ENCODE results near the gene OGT. TPM values are rescaled to one million over a fixed set of nuclear protein-coding genes. Genes with fewer than 3 reads are reported as not detected.

The OGT gene
- 108 and 116 TPM in 2 replicates for total RNA-seq (2021)
- long read RNA-seq, full-length matches to known transcripts = 46 of 74 reads
- long read RNA-seq, partial matches to known transcripts = 18 of 74 reads
- long read RNA-seq, other reads (novel, unspliced or antisense) = 10 of 74 reads

- DNase-seq = peak; percentile 95
- peak within 1 kb of the TSS; percentile 83 for H2BK5ac ChIP-seq (ENCODE audit: insufficient read length, low read length)
- H3K4ac ChIP-seq (ENCODE audit: low read depth, low read length) = no peak within 1 kb of the TSS
- H2BK12ac ChIP-seq (ENCODE audit: insufficient read length, low read depth, low read length) = no peak within 1 kb of the TSS
- H3K9me3 ChIP-seq (ENCODE audit: control insufficient read depth, low read depth, low read length) = peaks cover 36% of the 10 kb centered on the region
- peak within 1 kb of the TSS; percentile 94 for H3K9ac ChIP-seq (ENCODE audit: extremely low read depth, insufficient read length, low read length)
- peak within 1 kb of the TSS; percentile 65 for H3K18ac ChIP-seq (ENCODE audit: insufficient read length, low read depth, low read length)
- H3K4me1 ChIP-seq (ENCODE audit: insufficient read depth, low read length) = no peaks in the 10 kb centered on the region; the same call in none of the 2 replicates
- H3K14ac ChIP-seq (ENCODE audit: insufficient read depth, low read length) = peak within 1 kb of the TSS; percentile 76
- peaks cover 10 to 24% of the 10 kb centered on the region in 2 experiments for H3K4me1 Mint-ChIP-seq
- no peaks in the 10 kb centered on the region for H3K27me3 ChIP-seq (ENCODE audit: insufficient read depth, low read length)
- no peak within 1 kb of the TSS for H4K8ac ChIP-seq (replicated peaks; ENCODE audit: insufficient read length, low read depth, low read length)
- peaks cover 33% of the 10 kb centered on the region; the same call in 1 of the 2 replicates for H3K79me2 ChIP-seq (ENCODE audit: insufficient read depth, low read length)
- H3K4me3 Mint-ChIP-seq = peak within 1 kb of the TSS; percentile 92 to 95
- no CpG with 5 or more reads among the region's 47 CpGs for WGBS (ENCODE audit: extremely low coverage, insufficient read length, low lambda C conversion rate)
- H2AK5ac ChIP-seq (ENCODE audit: insufficient read length, low read length) = no peak within 1 kb of the TSS
- peak within 1 kb of the TSS; percentile 88 to 99 (median 97) for H3K27ac Mint-ChIP-seq
- peak within 1 kb of the TSS; percentile 94 for H4K5ac ChIP-seq (ENCODE audit: insufficient read length, low read depth, low read length)
- no peaks in the 10 kb centered on the region for H4K20me1 ChIP-seq (ENCODE audit: control insufficient read depth, insufficient read depth, insufficient read length)
- H3K23ac ChIP-seq (ENCODE audit: insufficient read length, low read depth, low read length) = no peak within 1 kb of the TSS
- peak within 1 kb of the TSS; percentile 76 for H3K56ac ChIP-seq (ENCODE audit: insufficient read length, low read depth, low read length)
- H2BK20ac ChIP-seq (ENCODE audit: low read depth, low read length, poor library complexity, severe bottlenecking) = no peak within 1 kb of the TSS
- H2AFZ ChIP-seq (ENCODE audit: low read length) = no peak within 1 kb of the TSS
- H3K27ac ChIP-seq (ENCODE audit: insufficient read length, low read depth, low read length) = peak within 1 kb of the TSS; percentile 12
- H2BK15ac ChIP-seq (ENCODE audit: low read depth, low read length) = peak within 1 kb of the TSS; percentile 2; the same call in 1 of the 2 replicates
- H3K79me1 ChIP-seq (ENCODE audit: insufficient read depth, low read depth, low read length, poor library complexity, severe bottlenecking) = no peaks in the 10 kb centered on the region
- peaks cover 9 to 43% (median 29%) of the 10 kb centered on the region in 3 experiments for H3K36me3 Mint-ChIP-seq (ENCODE audit: insufficient read depth in 1 of 3, low read depth in 3 of 3)
- H3T11ph ChIP-seq (ENCODE audit: low read length) = no peak within 1 kb of the TSS
- no peak within 1 kb of the TSS for H2BK120ac ChIP-seq (ENCODE audit: low read depth, low read length, poor library complexity, severe bottlenecking)
- peaks cover 74 to 77% of the 10 kb centered on the region in 2 experiments for H3K9me3 Mint-ChIP-seq
- H3K27me3 Mint-ChIP-seq (ENCODE audit: low read depth) = peaks cover 2% of the 10 kb centered on the region
- H3K4me2 ChIP-seq (ENCODE audit: insufficient read depth, insufficient read length, low read length) = peak within 1 kb of the TSS; percentile 65
- peak within 1 kb of the TSS; percentile 20 for H4K91ac ChIP-seq (ENCODE audit: insufficient read length, low read depth, low read length)
- TF ChIP-seq CTCF (conservative IDR thresholded peaks at IDR 0.05) = no peak
- H3K23me2 ChIP-seq (ENCODE audit: insufficient read length, low read depth, low read length, poor library complexity, severe bottlenecking) = peaks cover 8% of the 10 kb centered on the region
Observed at GRCh38 chrX:71532753-71533425, at the start of gene OGT. Gene OGT, plus strand, starts transcription at chrX:71533104. Its CDS starts 196 bp downstream, at chrX:71533300.
